ENCODE measurements around the gene TCP11.

The TCP11 gene

DNA sequence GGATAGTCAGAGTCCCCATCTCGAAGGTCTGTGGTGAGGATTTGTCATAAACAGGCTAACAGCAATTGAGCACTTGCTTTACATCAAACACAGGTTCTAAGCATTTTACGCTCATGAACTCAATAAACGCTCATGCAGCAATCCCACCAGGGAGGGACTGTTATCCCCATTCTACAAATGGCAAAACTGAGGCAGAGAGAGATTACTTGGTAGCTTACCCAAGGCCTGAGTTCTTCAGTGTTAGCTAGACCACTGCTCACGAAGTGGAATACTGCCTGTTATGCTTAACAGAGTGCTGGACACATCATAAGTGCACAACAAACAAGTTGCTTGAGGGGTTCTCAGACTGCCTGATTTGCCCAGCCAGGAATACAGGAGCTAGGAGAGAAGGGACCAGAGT is 23.7 kb upstream of the TCP11 start:
- TF ChIP-seq ESRRG (CRISPR knock-in tag; IDR thresholded peaks at IDR 0.05) (no peak), BACH2 (CRISPR knock-in tag; IDR thresholded peaks at IDR 0.05; ENCODE audit: borderline replicate concordance) (no peak), ZNF565 (CRISPR knock-in tag; conservative IDR thresholded peaks at IDR 0.05; ENCODE audit: low read depth) (no peak), PPARA (CRISPR knock-in tag; IDR thresholded peaks at IDR 0.05; ENCODE audit: borderline replicate concordance) (no peak), ISL1 (CRISPR knock-in tag; IDR thresholded peaks at IDR 0.05) (no peak), CSDC2 (CRISPR knock-in tag; IDR thresholded peaks at IDR 0.05) (no peak), ZNF8 (CRISPR knock-in tag; IDR thresholded peaks at IDR 0.05) (no peak), ZNF70 (CRISPR knock-in tag; IDR thresholded peaks at IDR 0.05) (no peak), ZC3H10 (CRISPR knock-in tag; IDR thresholded peaks at IDR 0.05) (no peak), ARNTL (CRISPR knock-in tag; IDR thresholded peaks at IDR 0.05; ENCODE audit: borderline replicate concordance, low read depth) (no peak)
- TF ChIP-seq, protein P1, sequence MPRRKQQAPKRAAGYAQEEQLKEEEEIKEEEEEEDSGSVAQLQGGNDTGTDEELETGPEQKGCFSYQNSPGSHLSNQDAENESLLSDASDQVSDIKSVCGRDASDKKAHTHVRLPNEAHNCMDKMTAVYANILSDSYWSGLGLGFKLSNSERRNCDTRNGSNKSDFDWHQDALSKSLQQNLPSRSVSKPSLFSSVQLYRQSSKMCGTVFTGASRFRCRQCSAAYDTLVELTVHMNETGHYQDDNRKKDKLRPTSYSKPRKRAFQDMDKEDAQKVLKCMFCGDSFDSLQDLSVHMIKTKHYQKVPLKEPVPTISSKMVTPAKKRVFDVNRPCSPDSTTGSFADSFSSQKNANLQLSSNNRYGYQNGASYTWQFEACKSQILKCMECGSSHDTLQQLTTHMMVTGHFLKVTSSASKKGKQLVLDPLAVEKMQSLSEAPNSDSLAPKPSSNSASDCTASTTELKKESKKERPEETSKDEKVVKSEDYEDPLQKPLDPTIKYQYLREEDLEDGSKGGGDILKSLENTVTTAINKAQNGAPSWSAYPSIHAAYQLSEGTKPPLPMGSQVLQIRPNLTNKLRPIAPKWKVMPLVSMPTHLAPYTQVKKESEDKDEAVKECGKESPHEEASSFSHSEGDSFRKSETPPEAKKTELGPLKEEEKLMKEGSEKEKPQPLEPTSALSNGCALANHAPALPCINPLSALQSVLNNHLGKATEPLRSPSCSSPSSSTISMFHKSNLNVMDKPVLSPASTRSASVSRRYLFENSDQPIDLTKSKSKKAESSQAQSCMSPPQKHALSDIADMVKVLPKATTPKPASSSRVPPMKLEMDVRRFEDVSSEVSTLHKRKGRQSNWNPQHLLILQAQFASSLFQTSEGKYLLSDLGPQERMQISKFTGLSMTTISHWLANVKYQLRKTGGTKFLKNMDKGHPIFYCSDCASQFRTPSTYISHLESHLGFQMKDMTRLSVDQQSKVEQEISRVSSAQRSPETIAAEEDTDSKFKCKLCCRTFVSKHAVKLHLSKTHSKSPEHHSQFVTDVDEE (CRISPR knock-in tag; IDR thresholded peaks at IDR 0.05), result no peak
- no peak for ATAC-seq

DNA sequence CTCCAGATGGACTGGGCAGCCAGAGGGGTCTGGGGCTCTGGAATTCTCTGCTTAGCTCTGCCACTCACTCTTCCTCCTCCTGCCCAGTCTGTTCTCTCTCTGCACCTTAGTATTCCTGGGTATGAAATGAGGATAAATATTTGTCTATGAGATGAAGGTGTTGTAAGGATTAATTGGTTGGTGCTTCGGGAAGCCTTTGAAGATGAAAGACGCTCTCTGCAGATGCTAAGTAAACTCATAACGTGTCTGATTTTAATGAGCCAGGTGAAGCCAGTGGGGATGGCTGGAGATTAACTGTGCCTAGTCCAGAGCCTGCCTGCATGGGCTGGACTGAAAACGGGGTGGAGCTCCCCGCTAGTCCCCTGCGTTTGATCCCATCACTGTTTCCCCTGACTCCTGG is 23.1 kb upstream of the TCP11 start:
- no peak for ATAC-seq
- TF ChIP-seq SNAI2 (CRISPR knock-in tag; IDR thresholded peaks at IDR 0.05) (no peak), ZC3H10 (CRISPR knock-in tag; IDR thresholded peaks at IDR 0.05) (no peak), TCF4 (CRISPR knock-in tag; IDR thresholded peaks at IDR 0.05; ENCODE audit: borderline replicate concordance) (no peak), ZNF565 (CRISPR knock-in tag; conservative IDR thresholded peaks at IDR 0.05; ENCODE audit: low read depth) (no peak)
- TF ChIP-seq, protein P1 (CRISPR knock-in tag; IDR thresholded peaks at IDR 0.05), result no peak

DNA sequence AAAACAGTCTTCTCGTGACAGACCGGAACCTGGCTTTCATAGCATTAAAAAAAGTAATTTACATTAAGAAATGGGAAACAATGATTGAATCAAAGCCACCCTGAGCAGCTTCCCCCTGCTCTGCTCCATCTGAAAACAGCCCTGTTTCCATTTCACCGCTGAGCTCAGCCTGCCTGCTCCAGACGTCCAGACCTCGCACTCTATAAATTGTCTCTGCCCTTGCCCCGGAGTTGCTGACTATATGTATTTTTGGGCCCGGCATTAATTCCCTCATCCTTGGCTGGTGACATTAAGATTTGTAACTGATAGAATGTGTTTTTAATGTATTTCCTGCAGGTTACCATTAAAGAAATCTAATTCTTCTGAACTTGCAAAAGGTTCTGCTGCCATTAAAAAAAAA is 22.7 kb upstream of the TCP11 start:
- TF ChIP-seq GLIS3 (CRISPR knock-in tag; IDR thresholded peaks at IDR 0.05) (no peak), ZNF565 (CRISPR knock-in tag; conservative IDR thresholded peaks at IDR 0.05; ENCODE audit: low read depth) (no peak), PPARA (CRISPR knock-in tag; IDR thresholded peaks at IDR 0.05; ENCODE audit: borderline replicate concordance) (no peak), ZFP30 (CRISPR knock-in tag; IDR thresholded peaks at IDR 0.05) (no peak), OSR1 (CRISPR knock-in tag; IDR thresholded peaks at IDR 0.05) (no peak), ISL1 (CRISPR knock-in tag; IDR thresholded peaks at IDR 0.05) (no peak), ZFP3 (CRISPR knock-in tag; IDR thresholded peaks at IDR 0.05) (no peak)
- TF ChIP-seq, protein P2, sequence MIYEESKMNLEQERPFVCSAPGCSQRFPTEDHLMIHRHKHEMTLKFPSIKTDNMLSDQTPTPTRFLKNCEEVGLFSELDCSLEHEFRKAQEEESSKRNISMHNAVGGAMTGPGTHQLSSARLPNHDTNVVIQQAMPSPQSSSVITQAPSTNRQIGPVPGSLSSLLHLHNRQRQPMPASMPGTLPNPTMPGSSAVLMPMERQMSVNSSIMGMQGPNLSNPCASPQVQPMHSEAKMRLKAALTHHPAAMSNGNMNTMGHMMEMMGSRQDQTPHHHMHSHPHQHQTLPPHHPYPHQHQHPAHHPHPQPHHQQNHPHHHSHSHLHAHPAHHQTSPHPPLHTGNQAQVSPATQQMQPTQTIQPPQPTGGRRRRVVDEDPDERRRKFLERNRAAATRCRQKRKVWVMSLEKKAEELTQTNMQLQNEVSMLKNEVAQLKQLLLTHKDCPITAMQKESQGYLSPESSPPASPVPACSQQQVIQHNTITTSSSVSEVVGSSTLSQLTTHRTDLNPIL (CRISPR knock-in tag; IDR thresholded peaks at IDR 0.05; ENCODE audit: low read depth), result no peak
- TF ChIP-seq, protein P3, sequence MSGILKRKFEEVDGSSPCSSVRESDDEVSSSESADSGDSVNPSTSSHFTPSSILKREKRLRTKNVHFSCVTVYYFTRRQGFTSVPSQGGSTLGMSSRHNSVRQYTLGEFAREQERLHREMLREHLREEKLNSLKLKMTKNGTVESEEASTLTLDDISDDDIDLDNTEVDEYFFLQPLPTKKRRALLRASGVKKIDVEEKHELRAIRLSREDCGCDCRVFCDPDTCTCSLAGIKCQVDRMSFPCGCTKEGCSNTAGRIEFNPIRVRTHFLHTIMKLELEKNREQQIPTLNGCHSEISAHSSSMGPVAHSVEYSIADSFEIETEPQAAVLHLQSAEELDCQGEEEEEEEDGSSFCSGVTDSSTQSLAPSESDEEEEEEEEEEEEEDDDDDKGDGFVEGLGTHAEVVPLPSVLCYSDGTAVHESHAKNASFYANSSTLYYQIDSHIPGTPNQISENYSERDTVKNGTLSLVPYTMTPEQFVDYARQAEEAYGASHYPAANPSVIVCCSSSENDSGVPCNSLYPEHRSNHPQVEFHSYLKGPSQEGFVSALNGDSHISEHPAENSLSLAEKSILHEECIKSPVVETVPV (CRISPR knock-in tag; IDR thresholded peaks at IDR 0.05), result no peak
- ATAC-seq, result no peak

DNA sequence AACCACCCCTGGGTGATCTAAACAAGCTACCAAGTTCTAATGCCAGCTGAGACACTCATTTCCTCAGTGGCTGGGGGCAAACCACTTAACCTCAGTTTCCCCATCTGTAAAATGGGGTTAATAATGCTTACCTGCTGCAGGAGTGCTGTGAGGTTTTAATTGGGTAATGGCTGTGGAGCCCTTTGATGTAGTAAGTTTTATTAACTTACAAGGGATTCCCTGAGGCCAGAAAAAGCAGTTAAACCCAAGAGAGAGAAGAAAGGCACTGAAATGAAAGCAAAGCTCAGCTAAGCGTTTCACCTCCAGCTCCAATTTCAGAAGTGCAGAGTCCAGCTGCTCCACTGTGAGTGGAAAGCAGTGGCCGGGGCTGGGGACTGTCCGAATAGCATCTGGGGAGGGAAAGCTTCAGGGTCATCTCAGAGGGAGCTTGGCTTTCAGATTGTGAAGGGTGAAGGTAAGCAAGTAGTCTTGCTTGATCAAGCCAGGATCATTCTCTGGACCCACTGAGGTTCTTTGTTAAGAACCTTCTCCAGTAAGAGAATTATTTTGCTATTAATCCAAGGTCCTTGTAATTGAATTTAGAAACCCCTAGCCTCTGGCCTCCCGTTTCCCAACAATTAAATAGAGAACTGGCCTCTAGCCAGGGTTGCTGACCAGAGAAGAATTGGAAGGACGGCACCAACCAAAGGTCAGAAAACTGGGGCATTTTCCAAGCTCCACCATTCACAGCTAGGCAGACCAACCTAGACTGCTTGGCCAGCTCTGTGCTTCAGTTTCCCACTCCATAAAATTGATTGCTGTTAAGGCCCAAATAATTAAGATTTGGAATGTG is 20.9 kb upstream of the TCP11 start:
- no peak for ATAC-seq
- TF ChIP-seq ZNF8 (CRISPR knock-in tag; IDR thresholded peaks at IDR 0.05) (no peak), TOX (CRISPR knock-in tag; IDR thresholded peaks at IDR 0.05; ENCODE audit: borderline replicate concordance) (no peak), ZFP30 (CRISPR knock-in tag; IDR thresholded peaks at IDR 0.05) (no peak), RARB (CRISPR knock-in tag; IDR thresholded peaks at IDR 0.05) (no peak)
- TF ChIP-seq, protein P1 (CRISPR knock-in tag; IDR thresholded peaks at IDR 0.05), result no peak
- TF ChIP-seq, protein P4, sequence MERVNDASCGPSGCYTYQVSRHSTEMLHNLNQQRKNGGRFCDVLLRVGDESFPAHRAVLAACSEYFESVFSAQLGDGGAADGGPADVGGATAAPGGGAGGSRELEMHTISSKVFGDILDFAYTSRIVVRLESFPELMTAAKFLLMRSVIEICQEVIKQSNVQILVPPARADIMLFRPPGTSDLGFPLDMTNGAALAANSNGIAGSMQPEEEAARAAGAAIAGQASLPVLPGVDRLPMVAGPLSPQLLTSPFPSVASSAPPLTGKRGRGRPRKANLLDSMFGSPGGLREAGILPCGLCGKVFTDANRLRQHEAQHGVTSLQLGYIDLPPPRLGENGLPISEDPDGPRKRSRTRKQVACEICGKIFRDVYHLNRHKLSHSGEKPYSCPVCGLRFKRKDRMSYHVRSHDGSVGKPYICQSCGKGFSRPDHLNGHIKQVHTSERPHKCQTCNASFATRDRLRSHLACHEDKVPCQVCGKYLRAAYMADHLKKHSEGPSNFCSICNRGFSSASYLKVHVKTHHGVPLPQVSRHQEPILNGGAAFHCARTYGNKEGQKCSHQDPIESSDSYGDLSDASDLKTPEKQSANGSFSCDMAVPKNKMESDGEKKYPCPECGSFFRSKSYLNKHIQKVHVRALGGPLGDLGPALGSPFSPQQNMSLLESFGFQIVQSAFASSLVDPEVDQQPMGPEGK (CRISPR knock-in tag; IDR thresholded peaks at IDR 0.05; ENCODE audit: borderline replicate concordance), result no peak
